ENCODE results near the gene NTN5.

GRCh38 chr19:48619692-48620585 is 52.9 kb downstream of the NTN5 start:
- TF ChIP-seq SUZ12 (IDR thresholded peaks at IDR 0.05; ENCODE audit: extremely low read depth, insufficient read depth, insufficient read length) (no peak), YY1 (IDR thresholded peaks at IDR 0.05; ENCODE audit: insufficient read depth, insufficient read length) (no peak)

All from NT2/D1 (cell line).